GM23338 (cell line): ENCODE data around the gene RCC2. TPM values are rescaled to one million over a fixed set of nuclear protein-coding genes. Genes with fewer than 3 reads are reported as not detected.
"Not testable (repeated sequence)": the region's sequence is repeated elsewhere in the genome, so short reads cannot be mapped to it uniquely, and the experiment has no call there.

Source experiments
- ATAC-seq: fragments of 200-7000 bp; cut with Tn5 transposase; 3 replicates; pipeline ENCODE4 v1.9.1; 2020
- DNase-seq: peaks from one replicate; pipeline ENCODE4 v3.0.0-alpha.2; 2015; ENCODE audit warnings: low spot score
- H2AFZ ChIP-seq: fragments of 200-600 bp; sonication (generic); 2 replicates; pipeline ENCODE4 v1.8.0; 2016; ENCODE audit warnings: antibody characterized with exemption, mild to moderate bottlenecking, moderate library complexity
- H3F3A ChIP-seq: fragments of 200-600 bp; sonication (generic); replicated peaks from 2 replicates; pipeline ENCODE4 v1.8.0; 2017; ENCODE audit warnings: antibody characterized with exemption, mixed run types, low read depth
- H3K27ac ChIP-seq: fragments of 200-600 bp; sonication (generic); 2 replicates; pipeline ENCODE4 v1.6.1; 2016; ENCODE audit warnings: low read depth
- H3K27me3 ChIP-seq: fragments of 200-600 bp; sonication (generic); 2 replicates; pipeline ENCODE4 v1.8.0; 2016; ENCODE audit warnings: mild to moderate bottlenecking, mixed run types, moderate library complexity; ENCODE audit not compliant: insufficient read depth
- H3K36me3 ChIP-seq: fragments of 200-600 bp; sonication (generic); 2 replicates; pipeline ENCODE4 v1.8.0; 2016; ENCODE audit warnings: mild to moderate bottlenecking; ENCODE audit not compliant: insufficient read depth
- H3K4me1 ChIP-seq: fragments of 200-600 bp; sonication (generic); 2 replicates; pipeline ENCODE4 v1.8.0; 2016; ENCODE audit warnings: mild to moderate bottlenecking, moderate library complexity; ENCODE audit not compliant: insufficient read depth
- H3K4me2 ChIP-seq: fragments of 200-600 bp; sonication (generic); 2 replicates; pipeline ENCODE4 v1.7.1; 2017; ENCODE audit warnings: mixed run types
- H3K4me3 ChIP-seq: fragments of 200-600 bp; sonication (generic); 2 replicates; pipeline ENCODE4 v1.6.1; 2016; ENCODE audit warnings: mixed run types
- H3K79me2 ChIP-seq: fragments of 200-600 bp; sonication (generic); replicated peaks from 2 replicates; pipeline ENCODE4 v1.8.0; 2017; ENCODE audit warnings: mild to moderate bottlenecking; ENCODE audit not compliant: insufficient read depth
- H3K9me2 ChIP-seq: fragments of 200-600 bp; sonication (generic); 2 replicates; pipeline ENCODE4 v1.8.0; 2017; ENCODE audit not compliant: insufficient read depth
- H4K20me1 ChIP-seq: fragments of 200-600 bp; sonication (generic); replicated peaks from 2 replicates; pipeline ENCODE4 v1.8.0; 2017; ENCODE audit warnings: mild to moderate bottlenecking; ENCODE audit not compliant: insufficient read depth
- H3K27ac Mint-ChIP-seq: 2 replicates; pipeline ENCODE4 v1.8.0; 2020; ENCODE audit warnings: inconsistent platforms, mild to moderate bottlenecking, moderate library complexity, mixed read lengths
- H3K27me3 Mint-ChIP-seq: 3 replicates; pipeline ENCODE4 v1.8.0; 2022; ENCODE audit warnings: low read depth, mild to moderate bottlenecking, moderate library complexity, mixed read lengths, inconsistent platforms; ENCODE audit not compliant: insufficient read depth, poor library complexity
- H3K36me3 Mint-ChIP-seq: 3 replicates; pipeline ENCODE4 v1.8.0; 2021; ENCODE audit warnings: low read depth, mild to moderate bottlenecking, inconsistent platforms, moderate library complexity, mixed read lengths
- H3K4me1 Mint-ChIP-seq: 3 replicates; pipeline ENCODE4 v1.8.0; 2020; ENCODE audit warnings: mild to moderate bottlenecking, inconsistent platforms, mixed read lengths
- H3K4me3 Mint-ChIP-seq: 3 replicates; pipeline ENCODE4 v1.8.0; 2021; ENCODE audit warnings: moderate library complexity, mild to moderate bottlenecking, inconsistent platforms, mixed read lengths
- H3K9me3 Mint-ChIP-seq: 3 replicates; pipeline ENCODE4 v1.8.0; 2020; ENCODE audit warnings: moderate library complexity, mild to moderate bottlenecking, inconsistent platforms, mixed read lengths
- JUNB ChIP-seq: IDR thresholded peaks from one replicate; pipeline ENCODE4 v1.6.1; 2016; ENCODE audit warnings: antibody characterized with exemption; ENCODE audit not compliant: unreplicated experiment
- POLR2AphosphoS5 ChIP-seq: IDR thresholded peaks from 2 replicates; pipeline ENCODE4 v1.6.1; 2016; ENCODE audit warnings: antibody characterized with exemption, low read depth
- STAT1 ChIP-seq: IDR thresholded peaks from one replicate; pipeline ENCODE4 v1.6.1; 2016; ENCODE audit warnings: antibody characterized with exemption; ENCODE audit not compliant: unreplicated experiment
- polyA plus RNA-seq: library from polyadenylated mRNA; unstranded; fragments of >200 nt; fragmentation: Nextera tagmentation; extraction: Ambion mirVana; gene quantifications from 2 replicates; pipeline ENCODE4 v1.2.1, GENCODE V29; 2016
- total RNA-seq: library from RNA; depleted of rRNA; stranded (reverse); fragments of >200 nt; shearing (Covaris generic); gene quantifications from 2 replicates; pipeline ENCODE4 v1.2.3, GENCODE V29; 2014
- TF ChIP-seq, protein P1 (sequence below), 2 experiments: fragments of 200-600 bp in 1 of 2; sonication (generic) in 1 of 2; conservative IDR thresholded peaks; 2 replicates each; pipeline versions ENCODE4 v1.5.1 to v1.6.1; 2016 to 2017; ENCODE audit warnings: antibody characterized with exemption in 2 of 2, low read depth in 2 of 2, mild to moderate bottlenecking in 2 of 2, moderate library complexity in 1 of 2
- TF ChIP-seq, protein P2 (sequence below): IDR thresholded peaks from one replicate; pipeline ENCODE4 v1.6.1; 2018; ENCODE audit warnings: antibody characterized with exemption; ENCODE audit not compliant: unreplicated experiment

RCC2 gene
- total and polyA plus RNA-seq, 2 experiments from 2014 or later: 97.1 to 386 TPM

DNA sequence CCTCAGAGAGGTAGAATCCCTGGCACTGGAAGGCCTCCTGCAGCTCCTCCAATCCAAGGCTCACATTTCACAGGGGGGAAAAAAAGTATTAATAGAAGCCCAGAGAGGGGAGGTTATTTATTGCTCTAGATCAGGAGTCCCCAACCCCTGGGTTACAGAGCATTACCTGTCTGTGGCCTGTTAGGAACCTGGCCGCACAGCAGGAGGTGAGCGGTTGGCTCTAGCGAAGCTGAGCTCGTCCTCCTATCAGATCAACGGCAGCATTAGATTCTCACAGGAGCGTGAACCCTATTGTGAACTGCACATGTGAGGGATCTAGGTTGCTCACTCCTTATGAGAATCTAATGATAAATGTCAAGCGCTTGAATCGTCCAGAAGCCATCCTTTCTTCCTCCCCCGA lies 46.8 kb upstream of the RCC2 start (continued):
- TF ChIP-seq, protein P1, sequence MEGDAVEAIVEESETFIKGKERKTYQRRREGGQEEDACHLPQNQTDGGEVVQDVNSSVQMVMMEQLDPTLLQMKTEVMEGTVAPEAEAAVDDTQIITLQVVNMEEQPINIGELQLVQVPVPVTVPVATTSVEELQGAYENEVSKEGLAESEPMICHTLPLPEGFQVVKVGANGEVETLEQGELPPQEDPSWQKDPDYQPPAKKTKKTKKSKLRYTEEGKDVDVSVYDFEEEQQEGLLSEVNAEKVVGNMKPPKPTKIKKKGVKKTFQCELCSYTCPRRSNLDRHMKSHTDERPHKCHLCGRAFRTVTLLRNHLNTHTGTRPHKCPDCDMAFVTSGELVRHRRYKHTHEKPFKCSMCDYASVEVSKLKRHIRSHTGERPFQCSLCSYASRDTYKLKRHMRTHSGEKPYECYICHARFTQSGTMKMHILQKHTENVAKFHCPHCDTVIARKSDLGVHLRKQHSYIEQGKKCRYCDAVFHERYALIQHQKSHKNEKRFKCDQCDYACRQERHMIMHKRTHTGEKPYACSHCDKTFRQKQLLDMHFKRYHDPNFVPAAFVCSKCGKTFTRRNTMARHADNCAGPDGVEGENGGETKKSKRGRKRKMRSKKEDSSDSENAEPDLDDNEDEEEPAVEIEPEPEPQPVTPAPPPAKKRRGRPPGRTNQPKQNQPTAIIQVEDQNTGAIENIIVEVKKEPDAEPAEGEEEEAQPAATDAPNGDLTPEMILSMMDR (conservative IDR thresholded peaks at IDR 0.05; ENCODE audit: low read depth in 2 of 2): no peak
- TF ChIP-seq POLR2AphosphoS5 (no peak), STAT1 (no peak)
- TF ChIP-seq, protein P2, sequence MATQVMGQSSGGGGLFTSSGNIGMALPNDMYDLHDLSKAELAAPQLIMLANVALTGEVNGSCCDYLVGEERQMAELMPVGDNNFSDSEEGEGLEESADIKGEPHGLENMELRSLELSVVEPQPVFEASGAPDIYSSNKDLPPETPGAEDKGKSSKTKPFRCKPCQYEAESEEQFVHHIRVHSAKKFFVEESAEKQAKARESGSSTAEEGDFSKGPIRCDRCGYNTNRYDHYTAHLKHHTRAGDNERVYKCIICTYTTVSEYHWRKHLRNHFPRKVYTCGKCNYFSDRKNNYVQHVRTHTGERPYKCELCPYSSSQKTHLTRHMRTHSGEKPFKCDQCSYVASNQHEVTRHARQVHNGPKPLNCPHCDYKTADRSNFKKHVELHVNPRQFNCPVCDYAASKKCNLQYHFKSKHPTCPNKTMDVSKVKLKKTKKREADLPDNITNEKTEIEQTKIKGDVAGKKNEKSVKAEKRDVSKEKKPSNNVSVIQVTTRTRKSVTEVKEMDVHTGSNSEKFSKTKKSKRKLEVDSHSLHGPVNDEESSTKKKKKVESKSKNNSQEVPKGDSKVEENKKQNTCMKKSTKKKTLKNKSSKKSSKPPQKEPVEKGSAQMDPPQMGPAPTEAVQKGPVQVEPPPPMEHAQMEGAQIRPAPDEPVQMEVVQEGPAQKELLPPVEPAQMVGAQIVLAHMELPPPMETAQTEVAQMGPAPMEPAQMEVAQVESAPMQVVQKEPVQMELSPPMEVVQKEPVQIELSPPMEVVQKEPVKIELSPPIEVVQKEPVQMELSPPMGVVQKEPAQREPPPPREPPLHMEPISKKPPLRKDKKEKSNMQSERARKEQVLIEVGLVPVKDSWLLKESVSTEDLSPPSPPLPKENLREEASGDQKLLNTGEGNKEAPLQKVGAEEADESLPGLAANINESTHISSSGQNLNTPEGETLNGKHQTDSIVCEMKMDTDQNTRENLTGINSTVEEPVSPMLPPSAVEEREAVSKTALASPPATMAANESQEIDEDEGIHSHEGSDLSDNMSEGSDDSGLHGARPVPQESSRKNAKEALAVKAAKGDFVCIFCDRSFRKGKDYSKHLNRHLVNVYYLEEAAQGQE: no peak

DNA sequence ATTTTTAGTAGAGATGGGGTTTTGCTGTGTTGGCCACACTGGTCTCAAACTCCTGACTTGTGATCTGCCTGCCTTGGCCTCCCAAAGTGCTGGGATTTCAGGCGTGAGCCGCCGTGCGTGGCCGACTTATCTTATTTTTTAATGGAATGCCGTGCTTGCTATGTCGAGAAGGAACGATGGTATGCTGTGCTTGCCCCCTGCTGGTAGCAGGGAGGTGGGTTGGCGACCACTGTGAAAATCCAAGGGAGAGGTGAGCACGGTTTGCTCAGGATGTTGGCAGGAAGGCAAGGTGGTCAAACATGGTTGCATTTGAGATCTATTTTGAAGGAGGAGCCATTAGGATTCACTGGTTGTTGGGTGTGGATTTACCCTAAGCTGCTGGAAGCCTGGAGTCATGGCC lies 45.8 kb upstream of the RCC2 start:
- no peak overlapping the region for H3K4me3 Mint-ChIP-seq
- Histone ChIP-seq H3K4me1 (peaks cover 6% of the 10 kb centered on the region), H3K79me2 (no peaks in the 10 kb centered on the region), H3K4me3 (no peak overlapping the region), H3K36me3 (no peaks in the 10 kb centered on the region), H3K27ac (no peak overlapping the region), H3K9me2 (no peaks in the 10 kb centered on the region), H2AFZ (no peak overlapping the region), H3K27me3 (no peaks in the 10 kb centered on the region), H4K20me1 (no peaks in the 10 kb centered on the region), H3K4me2 (no peak overlapping the region), H3F3A (0 out of 2 replicates have a peak, but pooled peaks cover 18% of the 10 kb centered on the region)
- H3K9me3 Mint-ChIP-seq: peaks cover 4% of the 10 kb centered on the region; the same call in 2 of the 3 replicates
- peaks cover 15% of the 10 kb centered on the region; the same call in 2 of the 3 replicates for H3K4me1 Mint-ChIP-seq
- H3K36me3 Mint-ChIP-seq: peaks cover 6% of the 10 kb centered on the region
- H3K27ac Mint-ChIP-seq: no peak overlapping the region
- TF ChIP-seq JUNB: no peak
- TF ChIP-seq, protein P1 (conservative IDR thresholded peaks at IDR 0.05; ENCODE audit: low read depth in 2 of 2): peak; percentile 66 to 94
- DNase-seq (peak; percentile 77), ATAC-seq (peak; percentile 59)
- peaks cover 13% of the 10 kb centered on the region for H3K27me3 Mint-ChIP-seq

DNA sequence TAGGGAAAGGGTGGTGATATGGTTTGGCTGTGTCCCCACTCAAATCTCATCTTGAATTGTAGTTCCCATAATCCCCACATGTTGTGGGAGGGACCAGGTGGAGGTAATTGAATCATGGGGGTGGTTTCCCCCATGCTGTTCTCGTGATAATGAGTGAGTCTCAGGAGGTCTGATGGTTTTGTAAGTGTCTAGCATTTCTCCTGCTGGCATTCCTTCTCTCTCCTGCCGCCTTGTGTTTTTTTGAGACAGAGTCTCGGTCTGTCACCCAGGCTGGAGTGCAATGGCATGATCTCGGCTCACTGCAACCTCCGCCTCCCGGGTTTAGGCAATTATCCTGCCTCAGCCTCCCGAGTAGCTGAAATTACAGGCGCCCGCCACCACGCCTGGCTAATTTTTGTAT lies 42.5 kb upstream of the RCC2 start:
- H3K27ac ChIP-seq, H4K20me1 ChIP-seq, H3K4me3 Mint-ChIP-seq, ATAC-seq, H3K36me3 Mint-ChIP-seq, H3K4me1 ChIP-seq, H2AFZ ChIP-seq, H3K36me3 ChIP-seq, H3K9me2 ChIP-seq, H3K27me3 ChIP-seq, H3K4me3 ChIP-seq, DNase-seq, H3K9me3 Mint-ChIP-seq, H3F3A ChIP-seq, H3K79me2 ChIP-seq, H3K27ac Mint-ChIP-seq, H3K4me2 ChIP-seq: not testable (repeated sequence)
- TF ChIP-seq, protein P1 (conservative IDR thresholded peaks at IDR 0.05; ENCODE audit: low read depth in 2 of 2): 0 out of 4 replicates have a peak, but pooled peaks of 1 of the 2 experiments have one; percentile 7
- peaks cover 24% of the 10 kb centered on the region for H3K4me1 Mint-ChIP-seq
- H3K27me3 Mint-ChIP-seq: peaks cover 16% of the 10 kb centered on the region
